GM19193 (cell line): ENCODE measurements around the gene GPR108.

Experiments
- POLR2A ChIP-seq: IDR thresholded peaks from 4 replicates; pipeline ENCODE4 v1.6.1; 2011; ENCODE audit not compliant: insufficient read depth, insufficient read length; ENCODE audit errors: extremely low read depth

The GPR108 gene

DNA sequence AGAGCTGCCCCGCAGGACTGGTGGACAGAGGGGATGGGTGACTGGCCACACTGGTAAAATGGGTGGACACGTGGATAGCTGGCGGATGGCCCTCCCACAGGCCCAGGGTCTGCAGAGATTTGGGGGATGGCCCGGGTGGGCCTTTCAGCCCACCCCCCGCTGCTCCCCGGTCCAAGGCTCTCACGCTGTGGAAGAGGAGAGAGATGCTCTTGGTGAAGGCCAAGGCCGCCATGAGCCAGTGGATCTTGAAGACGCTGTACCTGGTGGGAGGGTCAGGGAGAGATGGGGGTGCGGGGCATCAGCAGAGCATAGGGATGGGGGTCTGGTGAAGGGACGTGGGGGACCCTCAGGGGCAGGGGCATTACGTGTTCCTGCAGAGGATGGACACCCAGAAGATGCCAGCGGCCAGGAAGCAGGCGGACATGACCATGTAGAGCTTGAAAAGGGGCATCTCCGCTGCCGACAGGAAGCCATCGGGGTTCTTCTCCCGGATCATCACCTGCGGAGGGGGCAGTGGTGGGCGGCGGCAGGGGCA, 4.5 kb downstream of the GPR108 start:
- TF ChIP-seq POLR2A, result no peak

DNA sequence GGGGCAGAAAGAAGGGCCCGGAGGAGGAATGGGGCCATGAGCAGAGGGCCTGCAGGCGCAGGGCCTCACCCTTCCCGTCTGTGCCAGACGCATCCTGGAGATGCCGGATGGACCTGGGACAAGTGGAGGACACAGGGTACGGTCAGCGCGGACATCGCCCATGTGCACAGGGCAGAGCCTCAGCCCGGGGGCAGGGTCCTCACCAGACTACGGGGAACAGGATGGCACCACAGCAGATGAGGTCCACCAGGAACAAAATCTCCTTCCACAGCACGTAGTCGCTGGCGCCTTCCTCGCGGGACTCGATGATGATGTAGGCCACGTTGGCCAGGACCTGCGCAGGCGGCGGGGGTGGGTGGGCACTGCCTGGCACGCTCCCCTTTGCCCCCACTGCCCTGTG, 5.6 kb downstream of the GPR108 start:
- TF ChIP-seq POLR2A, result no peak

DNA sequence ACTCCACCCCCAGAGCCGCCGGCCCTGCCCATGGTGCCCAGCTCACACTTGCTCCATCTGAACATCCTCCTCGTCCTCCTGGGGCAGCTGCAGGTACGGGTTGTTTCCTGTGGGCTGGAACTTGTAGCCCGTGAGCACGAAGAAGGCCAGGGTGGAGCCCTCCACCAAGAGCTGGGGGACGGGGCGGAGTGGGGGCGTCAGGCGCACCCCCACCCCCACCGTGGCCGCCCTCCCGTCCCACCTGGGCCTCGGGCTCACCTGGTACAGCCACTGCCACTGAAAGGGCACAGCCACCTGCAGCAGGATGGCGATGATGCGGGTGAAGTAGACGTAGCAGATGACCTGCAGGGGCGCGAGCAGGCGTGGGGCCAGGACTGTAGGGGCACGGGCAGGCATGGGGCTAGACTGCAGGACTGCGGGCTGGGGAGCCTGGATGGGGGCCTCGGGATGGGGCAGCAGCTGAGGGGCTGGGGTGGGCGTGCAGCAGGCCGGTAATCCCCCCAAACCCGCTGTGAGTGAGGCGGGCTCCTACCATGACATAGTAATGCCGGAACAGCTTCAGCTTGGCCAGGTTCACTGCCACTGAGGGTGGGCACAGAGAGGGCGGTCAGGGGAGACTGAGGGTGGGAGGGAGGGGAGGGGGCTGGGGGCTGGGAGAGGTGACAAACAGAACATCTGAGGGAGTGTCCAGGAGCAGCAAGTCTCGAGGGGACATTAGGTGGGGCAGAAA, 6.3 kb downstream of the GPR108 start:
- no peak for TF ChIP-seq POLR2A

DNA sequence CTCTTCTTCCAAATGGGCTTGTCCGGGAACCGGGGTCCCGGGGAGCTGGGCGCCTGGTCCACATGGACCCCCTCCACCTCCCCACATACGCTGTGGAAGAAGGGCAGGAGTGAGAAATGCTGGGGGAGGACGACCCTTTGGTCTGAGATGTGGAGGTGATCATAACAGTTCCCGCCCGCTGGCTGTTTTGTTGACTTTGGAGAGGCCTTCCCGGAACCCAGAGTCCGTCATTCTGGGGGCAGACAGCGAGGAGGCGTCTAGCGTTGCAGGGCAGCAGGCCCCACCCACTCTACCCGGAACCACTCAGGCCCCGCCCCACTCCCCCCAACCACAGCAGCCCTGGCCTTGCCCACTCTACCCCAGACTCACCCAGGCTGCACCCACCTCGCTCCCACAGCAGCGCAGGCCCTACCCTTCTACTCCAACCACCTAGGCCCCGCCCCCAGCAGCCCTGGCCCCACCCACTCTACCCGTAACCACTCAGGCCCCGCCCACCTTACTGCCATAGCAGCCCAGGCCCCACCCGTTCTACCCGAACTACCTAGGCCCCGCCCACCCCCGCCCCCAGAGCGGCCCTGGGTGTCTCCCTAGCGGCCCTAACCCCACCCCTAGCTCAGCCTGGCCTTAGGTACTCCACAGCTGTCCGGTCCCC, 7.1 kb downstream of the GPR108 start:
- no peak for TF ChIP-seq POLR2A

DNA sequence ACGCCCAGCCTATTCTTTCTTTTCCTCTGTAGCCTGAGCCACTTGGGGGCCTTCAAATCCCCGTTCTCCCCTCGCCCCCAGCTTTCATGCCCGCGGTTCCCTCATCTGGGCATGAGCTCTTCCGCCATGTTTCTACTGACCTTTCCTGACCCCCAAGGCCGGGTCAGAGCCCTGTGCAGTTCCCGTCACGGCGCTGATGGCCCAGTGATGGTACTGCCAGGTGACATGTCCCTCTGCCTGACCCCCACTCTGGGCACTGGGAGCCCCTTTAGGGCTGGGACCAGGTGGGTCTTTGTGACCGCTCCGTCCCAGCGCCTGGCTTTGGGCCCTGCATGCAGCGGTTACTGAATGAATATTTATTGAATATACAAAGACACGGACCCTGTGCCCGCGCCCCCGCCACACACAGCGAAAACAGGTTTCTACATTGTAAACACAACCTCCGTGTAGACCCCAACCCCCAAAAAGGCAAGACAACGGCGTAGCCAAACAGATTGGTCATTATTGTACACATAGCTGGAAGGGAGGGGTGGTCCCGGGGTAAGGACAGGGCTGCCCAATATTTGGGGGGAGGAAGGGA, 7.7 kb downstream of the GPR108 start:
- TF ChIP-seq POLR2A, result no peak

DNA sequence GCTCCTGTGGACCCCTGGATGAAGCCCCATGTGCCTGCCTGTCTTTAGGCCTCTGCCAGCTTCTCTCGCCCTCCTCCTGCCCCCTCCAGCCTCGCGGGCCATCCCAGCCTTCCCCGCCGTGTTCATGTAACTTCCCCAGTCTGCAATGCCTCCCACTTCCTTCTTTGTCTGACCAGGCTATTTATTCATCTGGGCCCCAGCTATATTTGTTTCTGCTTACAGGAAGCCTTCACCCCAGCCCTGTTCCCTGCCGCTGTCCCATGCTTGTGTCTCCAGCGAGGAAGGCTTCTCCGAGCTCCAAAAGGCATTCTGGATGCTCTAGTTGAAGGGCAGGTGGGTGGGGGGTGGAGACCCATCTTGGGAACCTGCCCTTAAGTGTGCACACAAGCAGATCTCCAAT, 9.0 kb downstream of the GPR108 start:
- no peak for TF ChIP-seq POLR2A

DNA sequence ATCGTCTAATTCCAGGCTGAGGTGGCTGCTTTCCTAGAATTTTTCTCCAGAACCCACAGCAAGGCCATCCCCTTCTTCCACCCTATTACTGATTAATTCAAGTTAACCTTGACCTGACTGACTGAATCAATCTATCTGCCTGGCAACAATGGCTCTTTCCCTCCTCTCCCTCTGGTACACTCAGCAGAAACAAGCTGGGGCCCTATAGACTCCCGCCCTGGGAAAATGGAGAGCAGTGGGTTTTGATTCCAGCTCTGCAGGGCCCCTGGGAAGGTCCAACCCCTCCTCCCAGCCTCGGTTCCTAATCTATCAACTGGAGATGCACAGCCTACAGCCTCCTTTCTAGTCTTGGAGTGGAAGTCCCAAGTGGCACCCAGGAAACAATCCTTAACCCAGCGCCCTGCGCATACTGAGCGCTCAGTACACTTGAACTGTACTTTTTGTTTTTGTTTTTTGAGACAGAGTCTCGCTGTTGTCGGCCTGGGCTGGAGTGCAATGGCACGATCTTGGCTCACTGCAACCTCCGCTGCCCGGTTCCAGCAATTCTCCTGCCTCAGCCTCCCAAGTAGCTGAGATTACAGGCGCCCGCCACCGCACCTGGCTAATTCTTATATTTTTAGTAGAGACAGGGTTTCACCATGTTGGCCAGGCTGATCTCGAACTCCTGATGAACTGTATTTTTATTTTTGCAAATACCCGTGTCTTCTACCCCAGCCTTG, 11.7 kb downstream of the GPR108 start:
- TF ChIP-seq POLR2A, result no peak

DNA sequence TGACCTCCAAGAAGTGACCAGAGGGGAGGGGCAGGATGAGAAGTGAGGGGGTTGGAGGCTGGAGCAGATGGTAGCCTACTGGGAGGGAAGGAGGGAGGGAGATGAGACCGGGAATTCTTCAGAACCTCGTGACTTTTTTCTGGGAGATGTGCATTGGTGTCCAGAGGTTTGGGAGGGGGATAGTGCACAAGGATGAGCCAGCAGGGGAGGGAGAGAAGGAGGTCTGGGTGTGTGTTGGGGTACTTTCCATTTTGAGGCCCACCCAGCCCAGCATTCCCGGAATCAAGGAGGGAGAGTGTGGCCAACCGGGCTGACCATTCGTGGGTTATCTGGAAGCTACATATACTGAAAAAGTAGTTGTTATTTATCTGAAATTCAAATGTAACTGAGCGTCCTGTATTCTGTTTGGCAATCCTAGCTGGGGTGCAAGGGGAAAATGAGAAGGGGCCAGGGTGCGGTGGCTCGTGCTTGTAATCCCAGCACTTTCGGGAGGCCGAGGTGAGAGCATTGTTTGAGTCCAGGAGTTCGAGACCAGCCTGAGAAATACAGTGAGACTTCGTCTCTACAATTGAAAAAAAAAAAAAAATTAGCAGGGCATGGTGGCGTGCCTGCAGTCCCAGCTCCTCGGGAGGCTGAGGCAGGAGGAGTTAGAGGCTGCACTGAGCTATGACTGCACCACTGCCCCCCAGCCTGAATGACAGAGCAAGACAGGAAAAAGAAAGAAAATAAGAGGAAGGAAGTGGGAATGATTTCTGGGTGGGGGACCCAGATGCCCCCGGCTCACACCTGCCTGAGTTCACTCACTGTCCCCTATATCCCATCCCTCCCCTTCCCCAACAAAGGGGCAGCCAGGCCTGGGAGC, 12.5 kb downstream of the GPR108 start:
- TF ChIP-seq POLR2A, result no peak

DNA sequence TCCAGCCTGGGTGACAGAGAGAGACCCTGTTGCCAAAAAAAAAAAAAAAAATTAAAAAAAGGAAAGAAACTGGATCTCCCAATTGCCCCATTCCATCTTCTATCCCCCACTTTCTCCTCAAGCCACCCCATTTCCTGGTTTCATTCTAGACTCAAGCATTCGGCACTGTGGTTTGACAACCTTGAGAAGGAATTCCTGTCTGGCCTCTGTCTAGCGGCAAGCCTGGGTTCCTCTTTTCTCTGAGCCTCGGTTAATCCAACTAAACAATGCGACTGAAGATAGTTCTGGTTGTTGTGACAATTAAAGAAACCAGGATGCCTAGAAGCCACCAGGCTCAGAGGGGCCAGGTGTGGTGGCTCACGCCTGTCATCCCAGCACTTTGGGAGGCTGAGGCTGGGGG, 13.6 kb downstream of the GPR108 start:
- no peak for TF ChIP-seq POLR2A

DNA sequence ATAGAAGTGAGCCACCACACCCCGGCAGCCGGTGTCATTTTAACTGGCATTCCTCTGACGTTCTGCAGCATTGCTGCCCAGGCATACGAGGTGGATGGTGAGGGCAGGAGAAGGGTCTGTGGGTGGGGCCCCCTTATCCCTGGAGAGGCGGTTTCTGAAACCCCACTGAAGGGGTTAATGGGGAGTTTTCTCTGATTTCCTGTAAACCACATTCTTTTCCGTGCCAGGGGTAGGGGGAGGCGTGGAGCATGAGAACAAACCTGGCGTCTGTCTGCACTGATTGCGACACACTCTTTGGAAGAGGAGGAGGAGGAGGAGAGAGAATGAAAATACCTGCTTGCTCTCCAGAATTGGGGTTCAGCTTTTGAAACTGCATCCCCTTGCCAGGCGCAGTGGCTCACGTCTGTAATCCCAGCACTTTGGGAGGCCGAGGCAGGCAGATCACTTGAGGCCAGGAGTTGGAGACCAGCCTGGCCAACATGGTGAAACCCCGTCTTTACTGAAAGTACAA, 14.2 kb downstream of the GPR108 start:
- no peak for TF ChIP-seq POLR2A

DNA sequence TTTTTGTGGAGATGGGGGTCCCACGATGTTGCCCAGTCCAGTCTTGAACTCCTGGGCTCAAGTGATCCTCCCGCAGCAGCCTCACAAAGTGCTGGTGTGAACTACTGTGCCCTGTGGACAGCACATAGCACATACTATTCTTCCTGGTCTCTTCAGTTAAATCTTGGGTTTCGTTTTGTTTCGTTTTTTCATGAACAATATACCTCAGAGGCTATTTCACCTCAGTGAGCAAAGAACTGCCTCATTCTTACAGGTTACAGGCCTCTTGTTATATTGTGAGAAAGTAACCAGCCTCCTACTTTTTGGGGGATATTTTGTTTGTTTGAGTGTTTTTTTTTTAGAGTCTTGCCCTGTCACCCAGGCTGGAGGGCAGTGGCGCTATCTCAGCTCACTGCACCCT, 15.6 kb downstream of the GPR108 start:
- TF ChIP-seq POLR2A, result peak; percentile 36

DNA sequence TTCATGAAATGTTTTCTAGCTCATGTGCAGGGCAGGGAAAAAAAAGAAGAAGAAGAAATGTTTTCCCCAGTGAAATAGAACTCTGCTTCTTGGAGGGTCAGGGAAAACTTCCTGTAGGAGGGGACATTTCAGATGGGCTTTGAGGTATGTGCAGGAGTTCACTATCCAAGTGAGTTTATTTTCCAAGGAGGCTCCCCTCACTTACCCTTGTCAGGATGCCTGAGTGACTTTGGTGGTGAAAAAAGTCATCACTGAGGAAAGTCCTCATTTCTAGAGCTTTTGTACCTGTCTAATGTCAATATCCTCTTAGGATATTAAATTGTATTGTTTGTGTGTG, 16.3 kb downstream of the GPR108 start:
- no peak for TF ChIP-seq POLR2A

DNA sequence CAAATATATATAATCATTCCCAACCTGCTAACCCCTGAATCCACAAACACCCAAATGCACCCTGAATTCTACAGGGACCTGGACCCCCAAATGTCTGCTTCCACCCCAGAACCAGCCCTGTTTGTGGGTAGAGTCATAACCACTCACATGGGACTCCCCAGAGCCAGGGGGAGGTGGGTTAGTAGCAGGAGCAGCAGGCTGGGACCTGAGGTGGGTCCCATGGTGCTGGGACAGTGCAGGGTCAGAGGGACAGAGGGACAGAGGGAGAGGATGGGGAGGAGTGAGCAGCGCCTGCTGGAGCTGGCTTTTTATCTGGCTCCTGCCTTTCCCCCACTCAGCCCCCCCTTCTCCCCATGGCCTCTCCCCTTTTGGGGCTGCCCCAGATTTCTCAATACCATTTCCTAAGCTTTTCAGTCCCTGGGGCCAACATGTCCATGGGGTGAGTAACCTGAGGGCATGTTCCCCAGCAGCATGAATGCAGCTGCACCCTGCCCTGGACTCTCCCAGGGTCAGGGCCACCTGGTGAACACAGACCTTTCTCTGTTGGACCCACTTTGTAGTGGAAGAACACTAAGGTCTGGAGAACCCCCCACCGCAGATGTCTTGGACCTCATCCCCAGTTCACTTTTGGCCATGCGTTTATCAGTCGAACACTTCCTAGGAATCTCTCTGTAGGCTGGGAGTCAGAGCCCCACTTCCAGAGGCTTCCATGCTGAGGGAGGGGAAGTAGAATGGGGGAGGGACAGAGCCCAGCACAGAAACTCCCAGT, 16.8 kb downstream of the GPR108 start, which contains the start of gene C3:
Gene C3 (minus strand): TSS at position 282 of the 769 bp plus-strand sequence. CDS start 61 bp downstream, at position 221.
- no peak for TF ChIP-seq POLR2A

DNA sequence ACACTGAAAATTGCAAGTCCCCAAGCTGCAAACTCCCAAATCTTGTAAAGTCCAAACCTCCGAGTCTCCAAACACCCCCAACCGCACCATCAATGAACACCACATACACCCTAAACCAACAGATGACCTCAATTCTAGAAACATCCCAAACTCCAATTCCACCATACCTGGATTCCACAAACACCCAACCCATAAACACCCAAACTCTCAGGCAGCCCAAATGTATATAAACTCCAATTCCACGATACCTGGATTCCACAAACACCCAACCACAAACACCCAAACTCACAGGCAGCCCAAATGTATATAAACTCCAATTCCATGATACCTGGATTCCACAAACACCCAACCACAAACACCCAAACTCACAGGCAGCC, 17.4 kb downstream of the GPR108 start:
- TF ChIP-seq POLR2A, result no peak

DNA sequence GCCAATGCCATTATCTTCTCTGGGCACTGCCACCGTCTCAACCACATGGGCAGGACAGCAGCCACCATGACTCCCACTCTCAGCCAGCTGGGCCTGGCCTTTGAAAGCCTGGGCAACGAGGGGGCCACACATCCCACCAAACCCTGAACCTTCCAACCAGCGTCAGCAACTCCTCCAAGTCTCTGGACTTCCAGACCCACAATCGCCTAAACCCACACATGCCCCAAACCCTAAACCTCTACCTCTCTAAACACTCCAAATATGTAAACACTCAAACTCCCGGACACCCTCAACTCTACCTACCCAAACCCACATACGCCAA, 17.9 kb downstream of the GPR108 start:
- TF ChIP-seq POLR2A, result no peak
